HCT116 (cell line): ENCODE measurements around the gene MMP17.

Experiments
- EZH2phosphoT487 ChIP-seq: fragments of 200-600 bp; IDR thresholded peaks from 2 replicates; pipeline ENCODE4 v1.6.1; 2018; ENCODE audit warnings: antibody characterized with exemption, borderline replicate concordance
- JUND ChIP-seq: IDR thresholded peaks from 2 replicates; pipeline ENCODE4 v1.6.1; 2012
- POLR2A ChIP-seq: IDR thresholded peaks from 2 replicates; pipeline ENCODE4 v1.7.0; 2011; ENCODE audit warnings: borderline replicate concordance; ENCODE audit not compliant: insufficient read depth, insufficient read length; ENCODE audit errors: extremely low read depth
- POLR2AphosphoS5 ChIP-seq: IDR thresholded peaks from 2 replicates; pipeline ENCODE4 v1.6.1; 2011; ENCODE audit warnings: mild to moderate bottlenecking, low read depth, low read length, moderate library complexity
- RAD21 ChIP-seq: IDR thresholded peaks from 2 replicates; pipeline ENCODE4 v1.6.1; 2012; ENCODE audit warnings: low read depth, mild to moderate bottlenecking
- REST ChIP-seq: IDR thresholded peaks from 2 replicates; pipeline ENCODE4 v1.6.1; 2012; ENCODE audit warnings: low read depth
- SIN3A ChIP-seq: IDR thresholded peaks from 2 replicates; pipeline ENCODE4 v1.6.1; 2012; ENCODE audit warnings: low read depth
- YY1 ChIP-seq: IDR thresholded peaks from 2 replicates; pipeline ENCODE4 v1.6.1; 2011; ENCODE audit warnings: low read length, low read depth, moderate library complexity, mild to moderate bottlenecking; ENCODE audit not compliant: insufficient replicate concordance; ENCODE audit errors: extremely low read depth
- TF ChIP-seq, protein P1 (sequence below), 3 experiments: fragments of 200-600 bp in 1 of 3; sonication (generic) in 1 of 3; IDR thresholded peaks in 2 of 3; conservative IDR thresholded peaks in 1 of 3; 2 replicates each; pipeline ENCODE4 v1.5.1; 2012 to 2017; ENCODE audit warnings: low read depth in 2 of 3, low read length in 2 of 3, antibody characterized with exemption in 1 of 3, borderline replicate concordance in 1 of 3, control low read depth in 1 of 3, mild to moderate bottlenecking in 1 of 3, mixed read lengths in 1 of 3, mixed run types in 1 of 3, moderate library complexity in 1 of 3; ENCODE audit not compliant: insufficient read depth in 1 of 3

GRCh38 chr12:131795690-131796410, 32.3 kb upstream of the MMP17 start:
- TF ChIP-seq, protein P1, sequence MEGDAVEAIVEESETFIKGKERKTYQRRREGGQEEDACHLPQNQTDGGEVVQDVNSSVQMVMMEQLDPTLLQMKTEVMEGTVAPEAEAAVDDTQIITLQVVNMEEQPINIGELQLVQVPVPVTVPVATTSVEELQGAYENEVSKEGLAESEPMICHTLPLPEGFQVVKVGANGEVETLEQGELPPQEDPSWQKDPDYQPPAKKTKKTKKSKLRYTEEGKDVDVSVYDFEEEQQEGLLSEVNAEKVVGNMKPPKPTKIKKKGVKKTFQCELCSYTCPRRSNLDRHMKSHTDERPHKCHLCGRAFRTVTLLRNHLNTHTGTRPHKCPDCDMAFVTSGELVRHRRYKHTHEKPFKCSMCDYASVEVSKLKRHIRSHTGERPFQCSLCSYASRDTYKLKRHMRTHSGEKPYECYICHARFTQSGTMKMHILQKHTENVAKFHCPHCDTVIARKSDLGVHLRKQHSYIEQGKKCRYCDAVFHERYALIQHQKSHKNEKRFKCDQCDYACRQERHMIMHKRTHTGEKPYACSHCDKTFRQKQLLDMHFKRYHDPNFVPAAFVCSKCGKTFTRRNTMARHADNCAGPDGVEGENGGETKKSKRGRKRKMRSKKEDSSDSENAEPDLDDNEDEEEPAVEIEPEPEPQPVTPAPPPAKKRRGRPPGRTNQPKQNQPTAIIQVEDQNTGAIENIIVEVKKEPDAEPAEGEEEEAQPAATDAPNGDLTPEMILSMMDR (IDR thresholded peaks at IDR 0.05 in 2 of 3, conservative IDR thresholded peaks at IDR 0.05 in 1 of 3; ENCODE audit: borderline replicate concordance in 1 of 3, insufficient read depth in 1 of 3, low read depth in 2 of 3, low read length in 2 of 3), result no peak
- TF ChIP-seq REST (no peak), POLR2A (no peak), YY1 (no peak), POLR2AphosphoS5 (no peak), RAD21 (no peak), JUND (no peak), SIN3A (no peak), EZH2phosphoT487 (no peak)
